Right lobe of liver (tissue), 6 donors: ENCODE data around the gene ELP5. TPM values are rescaled to one million over a fixed set of nuclear protein-coding genes. Genes with fewer than 3 reads are reported as not detected.
A peak's percentile ranks its signal among the peaks of the same experiment; 100 is the strongest.

Experiments used
- ATAC-seq, 4 donors: fragments of 200-7000 bp; cut with Tn5 transposase; one replicate each; pipeline ENCODE4 v1.9.1; 2020; ENCODE audit warnings: mild to moderate bottlenecking in 4 of 4, moderate library complexity in 4 of 4
- DNase-seq, 3 donors: peaks; one replicate each; pipeline ENCODE4 v3.0.0-alpha.2; 2020
- H3K27ac ChIP-seq, 3 donors: fragments of 200-600 bp; one replicate each; pipeline ENCODE4 v1.8.0; 2022
- H3K27me3 ChIP-seq, 2 donors: fragments of 200-600 bp; one replicate each; pipeline ENCODE4 v1.8.0; 2022
- H3K36me3 ChIP-seq, 4 donors: fragments of 200-600 bp; sonication (generic) in 1 of 4; one replicate each; pipeline versions ENCODE4 v1.5.1 to v1.8.0; 2017 to 2022; ENCODE audit warnings: control low read depth in 1 of 4
- H3K4me1 ChIP-seq, 4 donors: fragments of 200-600 bp; sonication (generic) in 1 of 4; one replicate each; pipeline versions ENCODE4 v1.5.1 to v1.8.0; 2017 to 2022; ENCODE audit warnings: control low read depth in 1 of 4
- H3K4me3 ChIP-seq, 3 donors: fragments of 200-600 bp; one replicate each; pipeline ENCODE4 v1.8.0; 2022
- H3K9me3 ChIP-seq, 4 donors: fragments of 200-600 bp; sonication (generic) in 1 of 4; one replicate each; pipeline versions ENCODE4 v1.5.1 to v1.8.0; 2017 to 2022; ENCODE audit warnings: control low read depth in 1 of 4
- CTCF ChIP-seq, 4 donors: fragments of 200-600 bp in 3 of 4; fragments of 450-650 bp in 1 of 4; IDR thresholded peaks; one replicate each; pipeline versions ENCODE4 v1.5.1 to v1.8.0; 2016 to 2022; ENCODE audit warnings: antibody characterized with exemption in 4 of 4, mild to moderate bottlenecking in 2 of 4
- POLR2A ChIP-seq: fragments of 450-650 bp; IDR thresholded peaks from one replicate; pipeline ENCODE4 v1.6.1; 2017; ENCODE audit warnings: antibody characterized with exemption, mild to moderate bottlenecking
- WGBS: methylation state at CpG from one replicate; pipeline ENCODE4 v1.1.6; 2018; ENCODE audit warnings: low coverage, low lambda C conversion rate; ENCODE audit not compliant: insufficient coverage; ENCODE audit errors: missing lambda C conversion rate; 5-methylcytosine and 5-hydroxymethylcytosine counted together
- intact Hi-C, 2 donors: fragments of 100-400 bp; cut with DNase I; formaldehyde crosslinking; loops; one replicate each; pipeline versions ENCODE4 v1.11.2 to v1.14.1; 2022
- total RNA-seq, 6 experiments: library from RNA; depleted of rRNA in 2 of 6; stranded (reverse); fragments of >200 nt in 2 of 6; fragmentation: NEBNext Ultra II Directional in 3 of 6; extraction: Animal tissue kit (Norgen Biotek cat#: 25700) in 3 of 6; gene quantifications; one replicate each; pipeline versions ENCODE4 v1.1.0 to v1.2.4, GENCODE V29; 2016 to 2023
- donor health status: DM: no; HTN: yes; CAD: no.
- donor health status: DM: no; HTN: no; CAD: no.
- donor health status: DM: no; HTN: no; CAD: no.
- donor health status: DM: no; HTN: yes; CAD: no.
- donor health status: DM: no; HTN: yes; CAD: no.

The ELP5 gene
- total RNA-seq, 6 experiments from 2014 or later, result 14.2 to 29.6 (median 22.9) TPM

GRCh38 chr17:7246779-7247178 is 5.2 kb upstream of the ELP5 start:
- no peak for DNase-seq
- Histone ChIP-seq H3K36me3 (peaks cover 0 to 30% (median 11%) of the 10 kb centered on the region in 4 donors), H3K4me1 (peaks cover 0 to 23% (median 6%) of the 10 kb centered on the region in 4 donors), H3K27me3 (no peaks in the 10 kb centered on the region), H3K4me3 (no peak overlapping the region), H3K27ac (no peak overlapping the region), H3K9me3 (no peaks in the 10 kb centered on the region)
- ATAC-seq, result no peak
- 89% methylated on average over 5 of the region's 5 CpGs for WGBS
- TF ChIP-seq POLR2A (no peak), CTCF (IDR thresholded peaks at IDR 0.05) (no peak)
- intact Hi-C loops, result no loop called here

- TF ChIP-seq POLR2A, result no peak
- no peak for TF ChIP-seq CTCF (IDR thresholded peaks at IDR 0.05)
- Histone ChIP-seq H3K27ac (no peak overlapping the region), H3K27me3 (no peaks in the 10 kb centered on the region), H3K4me3 (no peak overlapping the region), H3K9me3 (no peaks in the 10 kb centered on the region), H3K4me1 (peaks cover 0 to 28% (median 8%) of the 10 kb centered on the region in 4 donors), H3K36me3 (peaks cover 0 to 30% (median 11%) of the 10 kb centered on the region in 4 donors)
- DNase-seq (no peak), ATAC-seq (no peak)
- intact Hi-C loops, result no loop called here
- WGBS, result 61% methylated on average over 3 of the region's 4 CpGs
These were observed 3.2 kb upstream of the ELP5 start for GRCh38 chr17:7248796-7249195.

- H3K36me3 ChIP-seq, result peaks cover 0 to 29% (median 10%) of the 10 kb centered on the region in 4 donors
- intact Hi-C loops, result no loop called here
- ATAC-seq (no peak), DNase-seq (no peak)
- peaks cover 0 to 28% (median 8%) of the 10 kb centered on the region in 4 donors for H3K4me1 ChIP-seq
- H3K4me3 ChIP-seq, result no peak overlapping the region
- TF ChIP-seq POLR2A (no peak), CTCF (IDR thresholded peaks at IDR 0.05) (no peak)
- H3K27me3 ChIP-seq, result no peaks in the 10 kb centered on the region
- 90% methylated on average over 4 of the region's 6 CpGs for WGBS
- H3K9me3 ChIP-seq, result no peaks in the 10 kb centered on the region
- no peak overlapping the region for H3K27ac ChIP-seq
These were observed 2.8 kb upstream of the ELP5 start for GRCh38 chr17:7249214-7249613.

GRCh38 chr17:7249830-7250229 is 2.2 kb upstream of the ELP5 start:
- ATAC-seq, result no peak
- Histone ChIP-seq H3K4me3 (peak overlapping the region in 2 of 3 donors; percentile 75 to 85), H3K4me1 (peaks cover 0 to 28% (median 8%) of the 10 kb centered on the region in 4 donors), H3K9me3 (no peaks in the 10 kb centered on the region), H3K36me3 (peaks cover 0 to 28% (median 8%) of the 10 kb centered on the region in 4 donors), H3K27ac (no peak overlapping the region), H3K27me3 (no peaks in the 10 kb centered on the region)
- no peak for DNase-seq
- TF ChIP-seq POLR2A (no peak), CTCF (IDR thresholded peaks at IDR 0.05) (no peak)
- 96% methylated on average over 4 of the region's 7 CpGs for WGBS
- intact Hi-C loops, result no loop called here
